Activated CD4-positive, alpha-beta T cell treated with anti-CD3 and anti-CD28 coated beads, Interleukin-2, amount 50 U/mL, for 48 hours (primary cell): ENCODE measurements around the gene PPP1R14B.

Experiments
- DNase-seq, 2 experiments: peaks; one replicate each; pipeline ENCODE4 v3.0.0-alpha.2; 2020

Gene PPP1R14B

DNA sequence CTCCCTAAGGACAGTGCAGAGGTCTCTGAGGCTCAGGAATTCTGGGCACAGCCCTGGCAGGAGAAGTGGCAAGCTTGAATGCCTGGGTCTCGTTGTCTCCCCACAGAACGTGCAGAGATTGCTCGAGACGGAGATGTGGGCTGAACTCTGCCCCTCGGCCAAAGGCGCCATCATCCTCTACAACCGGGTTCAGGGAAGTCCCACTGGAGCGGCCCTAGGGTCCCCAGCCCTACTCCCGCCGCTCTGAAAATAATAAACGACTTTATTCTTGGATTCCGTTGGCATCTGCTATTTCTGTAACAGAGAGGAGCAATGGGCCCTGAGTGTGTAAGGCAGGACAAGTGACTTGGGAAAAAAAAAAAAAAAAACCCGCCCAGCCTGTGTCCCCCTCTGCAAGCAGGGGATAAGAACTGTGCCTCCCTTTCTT lies 17.0 kb downstream of the PPP1R14B start:
- no peak for DNase-seq

DNA sequence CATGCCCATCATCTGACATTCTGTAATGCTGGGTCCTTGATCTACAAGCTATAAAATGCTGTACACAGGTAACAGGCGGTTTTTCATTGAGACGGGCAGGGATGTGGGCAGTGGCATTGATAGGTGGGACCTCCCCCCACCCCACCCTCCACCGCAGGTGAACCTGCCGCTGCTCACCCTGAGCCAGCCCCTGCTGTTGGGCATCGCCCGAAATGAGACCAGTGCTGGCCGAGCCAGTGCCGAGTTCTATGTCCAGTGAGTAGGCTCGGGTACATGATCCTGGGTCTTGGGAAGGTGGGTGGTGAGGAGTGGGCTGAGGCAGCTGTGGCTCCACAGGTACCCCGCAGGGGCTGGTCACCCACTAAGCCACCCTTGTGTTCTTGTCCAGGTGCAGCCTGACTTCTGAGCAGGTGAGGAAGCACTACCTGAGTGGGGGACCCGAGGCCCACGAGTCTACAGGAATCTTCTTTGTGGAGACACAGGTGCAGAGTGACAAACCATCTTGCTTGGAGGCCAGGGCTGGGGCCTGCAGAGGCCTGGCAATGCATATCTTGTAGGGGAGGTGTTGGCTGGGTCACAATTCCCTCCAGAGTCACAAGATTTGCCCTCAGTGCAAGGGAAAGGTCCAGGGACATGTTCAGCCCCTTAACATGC lies 17.5 kb downstream of the PPP1R14B start:
- no peak for DNase-seq

DNA sequence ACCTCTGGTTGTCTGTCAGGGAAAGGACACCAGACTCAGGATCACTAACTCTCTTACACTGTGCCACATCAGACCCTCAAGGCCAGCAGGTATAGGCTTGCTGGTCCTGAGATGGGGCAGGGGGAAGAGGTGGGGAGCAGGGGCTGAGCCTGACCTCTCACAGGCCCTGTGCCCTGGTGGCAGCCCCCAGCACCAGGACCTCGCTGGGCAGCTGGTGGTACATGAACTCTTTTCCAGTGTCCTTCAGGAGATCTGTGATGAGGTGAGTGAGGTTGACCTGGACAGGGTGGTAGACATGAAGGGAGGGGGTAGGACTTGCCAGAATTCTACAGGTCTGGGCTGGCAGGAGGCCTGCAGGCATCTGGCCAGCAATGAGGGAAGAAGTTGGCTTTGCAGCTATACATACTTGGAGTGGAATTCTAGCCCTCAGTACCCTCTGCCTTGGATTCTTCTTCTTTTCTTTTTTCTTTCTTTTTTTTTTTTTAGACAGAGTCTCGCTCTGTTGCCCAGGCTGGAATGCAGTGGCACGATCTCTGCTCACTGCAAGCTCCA lies 19.3 kb downstream of the PPP1R14B start:
- no peak for DNase-seq

DNA sequence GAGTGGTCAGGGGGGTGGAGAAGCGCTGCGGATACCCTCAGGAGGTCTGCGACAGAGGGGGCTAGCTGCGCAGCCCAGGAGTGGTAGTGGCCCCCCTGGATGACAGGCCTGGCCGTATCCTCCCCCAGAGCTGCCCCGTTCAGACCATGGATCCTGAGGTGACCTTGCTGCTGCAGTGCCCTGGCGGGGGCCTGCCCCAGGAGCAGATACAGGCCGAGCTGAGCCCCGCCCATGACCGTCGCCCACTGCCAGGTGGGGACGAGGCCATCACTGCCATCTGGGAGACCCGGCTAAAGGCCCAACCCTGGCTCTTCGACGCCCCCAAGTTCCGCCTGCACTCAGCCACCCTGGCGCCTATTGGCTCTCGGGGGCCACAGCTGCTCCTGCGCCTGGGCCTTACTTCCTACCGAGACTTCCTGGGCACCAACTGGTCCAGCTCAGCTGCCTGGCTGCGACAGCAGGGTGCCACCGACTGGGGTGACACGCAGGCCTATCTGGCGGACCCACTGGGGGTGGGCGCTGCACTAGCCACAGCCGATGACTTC lies 20.2 kb downstream of the PPP1R14B start:
- peak; percentile 69 to 78 for DNase-seq

DNA sequence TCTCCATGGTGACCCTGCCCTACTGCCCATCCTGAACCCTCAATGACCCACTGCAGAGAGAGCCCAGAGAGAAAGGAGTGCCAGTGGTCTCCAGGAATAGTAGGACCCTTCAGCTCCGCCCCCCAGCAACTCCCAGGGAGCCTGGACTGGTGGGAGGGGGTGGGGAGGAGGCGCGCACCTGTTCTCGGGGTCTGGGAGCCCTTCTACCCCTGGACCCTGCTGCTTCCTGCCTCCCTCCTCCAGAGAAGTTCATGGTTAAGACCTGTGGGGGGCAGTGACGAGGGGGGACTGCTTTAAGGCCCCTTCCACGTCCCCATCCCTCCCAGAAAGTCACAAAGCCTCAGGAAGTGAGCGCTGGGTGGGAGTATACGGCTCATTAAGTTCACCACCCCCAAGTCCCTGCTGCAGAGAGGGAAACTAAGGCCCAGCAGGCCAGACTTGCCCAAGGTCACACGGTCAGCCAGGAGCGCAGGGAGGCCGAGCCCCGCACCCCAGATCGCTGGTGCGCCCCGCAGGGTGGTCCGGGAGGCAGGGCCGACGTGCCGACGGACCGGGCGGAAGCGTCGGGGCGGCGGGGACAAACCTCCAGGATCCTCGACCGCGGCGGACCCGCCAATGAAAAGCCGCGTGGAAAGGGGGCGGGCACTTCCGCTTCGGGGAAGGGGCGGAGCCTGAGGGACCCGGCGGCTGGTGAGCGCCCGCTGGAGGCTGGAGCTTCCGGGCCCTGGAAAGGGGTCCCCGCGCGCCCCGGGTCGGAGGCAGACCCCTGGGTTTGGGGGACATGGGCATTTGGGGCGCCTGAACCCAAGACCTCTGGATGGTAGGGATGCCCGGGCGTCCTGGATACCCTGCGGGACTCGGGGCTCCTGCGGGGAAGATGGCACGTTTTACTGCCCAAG lies 20.9 kb downstream of the PPP1R14B start, which contains the start of the genes NUDT22 and TRPT1:
NUDT22 (plus strand) TSS at position 667 of the 899 bp plus-strand sequence. CDS start 379 bp downstream, outside the sequence.
TRPT1 (minus strand) TSS at position 579 of the 899 bp plus-strand sequence; CDS start at position 253, 326 bp downstream.
- peak; percentile 96 for DNase-seq

DNA sequence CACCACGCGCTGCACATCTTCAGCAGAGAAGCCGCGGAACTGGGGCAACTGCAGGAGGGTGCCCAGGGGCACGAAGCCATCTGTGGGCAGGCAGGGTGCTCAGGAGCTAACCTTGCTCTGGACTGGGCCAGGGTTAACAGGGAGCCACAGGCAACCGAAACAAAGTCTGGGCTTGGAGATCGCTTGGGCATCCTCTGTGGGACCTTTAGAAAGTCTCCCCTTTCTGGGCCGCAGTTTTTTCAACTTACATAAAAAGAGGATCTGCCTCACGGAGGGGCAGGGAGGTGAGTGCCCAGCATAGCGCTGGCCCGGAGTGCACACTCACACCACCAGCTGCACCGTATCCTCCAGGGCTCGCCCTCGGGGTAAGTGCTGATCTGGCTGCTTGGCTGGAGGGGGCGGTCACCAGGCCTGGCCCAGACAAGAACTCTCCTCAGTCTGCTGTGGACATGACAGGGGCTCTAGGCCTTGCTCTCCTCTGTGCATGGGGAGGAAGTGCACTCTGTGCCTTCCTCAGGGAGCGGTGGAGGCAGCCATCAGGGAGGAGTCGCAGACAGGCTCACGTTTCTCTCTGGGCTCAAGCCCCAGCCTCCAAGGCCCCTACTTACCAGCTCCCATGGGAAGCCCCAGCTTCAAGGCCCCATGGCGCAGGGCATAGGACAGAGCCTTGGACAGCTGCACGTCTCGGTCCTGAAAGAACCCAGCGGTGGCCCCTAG lies 21.7 kb downstream of the PPP1R14B start:
- no peak for DNase-seq

DNA sequence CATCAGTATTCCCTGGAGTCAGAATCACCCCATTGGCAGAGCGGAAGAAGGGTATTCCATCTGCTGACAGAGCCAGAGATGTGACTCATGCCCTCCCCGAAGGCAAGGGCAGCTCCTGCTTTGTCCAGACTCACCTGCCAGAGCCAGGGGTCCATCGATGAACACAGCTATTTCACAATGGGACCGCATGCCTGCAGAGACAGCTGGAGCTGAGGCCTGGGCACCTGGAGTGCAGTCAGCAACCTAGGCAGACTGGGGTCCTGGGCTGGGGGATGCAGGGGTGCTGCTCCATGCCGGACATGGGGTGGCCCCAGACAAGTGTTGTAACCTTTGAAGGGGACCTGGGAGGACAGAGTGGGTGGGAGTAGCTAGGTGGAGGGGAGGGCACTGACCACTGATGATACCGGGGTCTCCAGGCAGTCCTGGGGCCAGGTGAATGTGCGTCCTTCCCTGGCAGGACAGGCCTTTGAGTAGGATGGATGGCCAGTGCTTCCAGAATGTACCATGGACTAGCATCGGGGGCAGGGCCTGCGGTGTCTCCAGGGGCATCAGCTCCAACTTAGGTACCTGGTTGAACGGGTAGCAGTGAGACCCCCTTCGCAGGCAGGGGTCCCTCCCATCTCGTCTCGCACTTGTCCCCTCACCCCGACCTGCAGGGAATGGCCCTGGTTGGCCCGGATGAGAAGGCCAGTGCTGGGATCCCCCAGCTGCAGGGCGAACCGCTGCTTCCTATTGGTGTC lies 22.4 kb downstream of the PPP1R14B start:
- DNase-seq, result no peak

DNA sequence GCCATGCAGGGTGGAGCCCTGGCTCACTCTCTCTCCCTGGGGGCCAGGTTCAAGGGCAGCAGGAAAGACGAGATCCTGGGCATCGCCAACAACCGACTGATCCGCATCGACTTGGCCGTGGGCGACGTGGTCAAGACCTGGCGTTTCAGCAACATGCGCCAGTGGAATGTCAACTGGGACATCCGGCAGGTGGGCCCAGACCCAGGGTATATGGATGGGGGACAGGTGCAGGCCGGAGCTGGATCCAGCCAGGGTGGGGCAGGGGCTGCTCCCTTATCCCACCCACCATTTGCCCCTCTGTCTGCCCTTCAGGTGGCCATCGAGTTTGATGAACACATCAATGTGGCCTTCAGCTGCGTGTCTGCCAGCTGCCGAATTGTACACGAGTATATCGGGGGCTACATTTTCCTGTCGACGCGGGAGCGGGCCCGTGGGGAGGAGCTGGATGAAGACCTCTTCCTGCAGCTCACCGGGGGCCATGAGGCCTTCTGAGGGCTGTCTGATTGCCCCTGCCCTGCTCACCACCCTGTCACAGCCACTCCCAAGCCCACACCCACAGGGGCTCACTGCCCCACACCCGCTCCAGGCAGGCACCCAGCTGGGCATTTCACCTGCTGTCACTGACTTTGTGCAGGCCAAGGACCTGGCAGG lies 23.6 kb downstream of the PPP1R14B start:
- DNase-seq, result no peak

DNA sequence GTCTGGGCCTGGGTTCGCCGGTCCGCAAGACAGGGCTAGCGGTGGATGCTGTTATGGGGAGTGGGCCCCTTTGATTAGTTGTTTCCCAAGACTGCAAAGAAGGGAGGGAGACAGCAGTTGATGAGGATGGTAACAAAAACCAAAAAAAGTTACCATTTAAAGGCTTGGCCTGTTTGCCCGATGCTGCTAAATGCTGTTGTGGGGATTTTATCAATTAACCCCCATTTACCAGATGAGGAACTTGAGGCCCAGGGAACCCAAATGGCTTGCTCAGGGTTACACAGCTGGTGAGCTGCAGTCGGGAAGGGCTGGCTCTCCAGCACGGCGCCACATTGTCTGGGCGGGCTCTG lies 24.1 kb downstream of the PPP1R14B start:
- DNase-seq, result no peak

DNA sequence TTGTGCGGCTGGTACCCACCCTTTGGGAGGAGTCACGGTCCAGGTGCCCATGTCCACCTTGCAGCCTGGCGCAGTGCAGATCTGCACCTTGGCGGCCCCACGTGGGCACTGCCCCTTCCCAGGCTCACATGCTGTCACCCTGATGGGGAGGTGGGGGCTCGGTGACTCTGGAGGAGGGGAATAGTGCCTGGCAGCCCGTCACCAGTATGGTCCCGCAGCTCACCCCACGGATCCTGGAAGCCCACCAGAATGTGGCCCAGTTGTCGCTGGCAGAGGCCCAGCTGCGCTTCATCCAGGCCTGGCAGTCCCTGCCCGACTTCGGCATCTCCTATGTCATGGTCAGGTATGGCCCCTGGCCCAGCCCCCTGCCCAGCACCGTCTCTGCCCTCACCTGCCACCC lies 25.9 kb downstream of the PPP1R14B start:
- DNase-seq, result no peak

DNA sequence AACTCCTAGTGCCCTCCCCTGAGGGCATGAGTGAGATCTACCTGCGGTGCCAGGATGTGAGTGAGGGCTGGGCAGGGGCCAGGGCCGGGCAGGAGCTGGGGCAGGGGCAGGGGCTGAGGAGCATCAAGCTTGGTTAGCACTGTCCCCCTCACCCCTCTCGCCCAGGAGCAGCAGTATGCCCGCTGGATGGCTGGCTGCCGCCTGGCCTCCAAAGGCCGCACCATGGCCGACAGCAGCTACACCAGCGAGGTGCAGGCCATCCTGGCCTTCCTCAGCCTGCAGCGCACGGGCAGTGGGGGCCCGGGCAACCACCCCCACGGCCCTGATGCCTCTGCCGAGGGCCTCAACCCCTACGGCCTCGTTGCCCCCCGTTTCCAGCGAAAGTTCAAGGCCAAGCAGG lies 26.5 kb downstream of the PPP1R14B start:
- DNase-seq, result no peak

DNA sequence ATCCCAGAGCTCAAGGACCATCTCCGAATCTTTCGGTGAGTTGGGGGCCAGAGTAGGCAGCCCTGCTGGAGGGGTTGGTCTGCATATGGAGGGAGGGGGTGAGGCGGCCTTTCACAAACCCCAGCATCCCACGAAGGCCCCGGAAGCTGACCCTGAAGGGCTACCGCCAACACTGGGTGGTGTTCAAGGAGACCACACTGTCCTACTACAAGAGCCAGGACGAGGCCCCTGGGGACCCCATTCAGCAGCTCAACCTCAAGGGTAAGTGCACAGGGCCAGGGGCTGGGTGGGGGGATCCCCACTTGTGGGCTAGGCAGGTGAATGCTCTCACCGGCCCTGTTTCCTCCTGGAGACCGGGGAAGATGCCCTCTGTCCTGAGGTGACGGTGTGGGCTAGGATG lies 27.0 kb downstream of the PPP1R14B start:
- no peak for DNase-seq

DNA sequence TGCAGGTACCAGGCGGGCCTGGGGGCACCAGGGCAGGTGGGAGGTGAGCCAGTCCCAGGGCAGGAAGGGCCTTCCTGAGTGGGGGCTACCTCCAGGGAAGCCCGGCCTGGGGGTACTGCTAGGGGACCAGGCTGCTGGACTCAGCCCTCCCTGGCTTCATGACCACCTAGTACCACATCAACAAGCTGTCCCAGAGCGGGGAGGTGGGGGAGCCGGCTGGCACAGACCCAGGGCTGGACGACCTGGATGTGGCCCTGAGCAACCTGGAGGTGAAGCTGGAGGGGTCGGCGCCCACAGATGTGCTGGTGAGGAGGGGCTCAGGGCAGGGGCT lies 27.4 kb downstream of the PPP1R14B start:
- no peak for DNase-seq

DNA sequence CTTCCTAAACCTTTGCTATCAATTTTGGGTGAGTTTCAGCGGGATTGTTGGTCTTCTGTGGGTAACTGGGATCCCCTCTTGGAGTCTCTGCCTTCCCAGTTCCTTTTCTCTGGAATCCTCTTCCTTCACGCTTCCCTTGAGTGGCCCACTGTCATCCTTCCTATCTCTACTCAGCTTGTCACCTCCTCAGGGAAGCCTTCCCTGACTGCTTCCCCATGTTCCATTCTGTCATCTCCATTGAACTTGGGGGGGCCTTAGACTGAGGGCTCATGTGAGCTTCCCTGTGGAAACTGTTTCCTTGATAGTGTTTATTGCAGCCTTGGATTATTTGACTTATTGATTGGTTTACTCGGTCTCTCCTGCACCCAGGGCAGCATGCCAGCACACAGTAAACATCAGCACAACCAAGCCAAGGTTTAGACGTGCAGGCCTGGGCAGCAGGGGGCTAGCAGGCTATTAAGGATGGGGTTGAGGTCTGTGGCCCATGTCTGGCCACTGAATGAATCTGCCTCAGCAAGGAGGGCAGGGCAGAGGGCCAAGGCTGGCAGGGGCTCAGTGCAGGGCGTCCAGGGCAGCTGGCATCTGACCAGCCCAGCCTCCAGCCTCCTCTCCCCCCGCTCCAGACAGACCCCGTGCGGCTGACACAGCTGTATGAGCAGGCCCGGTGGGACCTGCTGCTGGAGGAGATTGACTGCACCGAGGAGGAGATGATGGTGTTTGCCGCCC lies 28.0 kb downstream of the PPP1R14B start:
- DNase-seq, result no peak

DNA sequence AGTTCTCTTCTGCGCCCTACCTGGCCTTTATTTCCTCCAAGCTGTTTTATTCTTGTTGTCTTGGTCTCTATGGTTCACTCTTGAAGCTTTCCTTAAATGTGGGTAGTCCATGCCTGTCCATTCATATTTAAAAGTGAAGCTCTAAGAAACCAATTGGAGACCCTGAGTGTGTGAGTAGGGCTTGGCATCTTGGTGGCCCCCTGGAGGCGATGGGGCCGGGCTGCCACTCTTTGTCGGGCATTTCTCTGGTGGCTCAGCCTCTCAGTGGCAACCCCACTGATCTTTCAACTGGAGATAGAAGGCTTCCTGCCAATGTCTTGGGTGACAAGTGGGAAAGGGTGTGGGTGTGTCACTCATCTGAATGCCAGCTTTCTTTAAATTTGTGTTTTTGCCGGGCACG lies 29.9 kb downstream of the PPP1R14B start:
- DNase-seq, result no peak

DNA sequence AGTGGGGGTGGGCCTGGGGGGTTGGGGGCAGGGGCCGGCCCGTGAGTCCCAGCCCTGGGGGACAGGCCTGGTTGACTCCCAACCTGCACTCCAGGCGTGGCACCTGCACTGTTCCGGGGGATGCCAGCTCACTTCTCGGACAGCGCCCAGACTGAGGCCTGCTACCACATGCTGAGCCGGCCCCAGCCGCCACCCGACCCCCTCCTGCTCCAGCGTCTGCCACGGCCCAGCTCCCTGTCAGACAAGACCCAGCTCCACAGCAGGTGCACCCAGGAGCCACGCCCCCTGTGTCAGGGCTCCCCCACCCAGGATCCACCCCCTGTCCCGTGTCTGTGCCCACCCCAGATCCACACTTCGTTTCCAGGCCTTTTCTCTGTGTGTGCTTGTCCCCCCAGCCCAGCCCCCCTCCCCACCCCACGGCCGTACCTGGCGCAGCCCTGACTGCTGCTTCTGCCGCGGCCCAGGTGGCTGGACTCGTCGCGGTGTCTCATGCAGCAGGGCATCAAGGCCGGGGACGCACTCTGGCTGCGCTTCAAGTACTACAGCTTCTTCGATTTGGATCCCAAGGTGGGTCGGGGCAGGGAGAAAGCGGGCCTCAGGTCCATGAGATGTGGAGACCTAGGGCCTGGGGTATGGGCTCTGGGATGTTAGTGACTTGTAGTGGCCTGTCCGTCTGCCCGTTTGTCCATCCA lies 35.4 kb downstream of the PPP1R14B start:
- no peak for DNase-seq

DNA sequence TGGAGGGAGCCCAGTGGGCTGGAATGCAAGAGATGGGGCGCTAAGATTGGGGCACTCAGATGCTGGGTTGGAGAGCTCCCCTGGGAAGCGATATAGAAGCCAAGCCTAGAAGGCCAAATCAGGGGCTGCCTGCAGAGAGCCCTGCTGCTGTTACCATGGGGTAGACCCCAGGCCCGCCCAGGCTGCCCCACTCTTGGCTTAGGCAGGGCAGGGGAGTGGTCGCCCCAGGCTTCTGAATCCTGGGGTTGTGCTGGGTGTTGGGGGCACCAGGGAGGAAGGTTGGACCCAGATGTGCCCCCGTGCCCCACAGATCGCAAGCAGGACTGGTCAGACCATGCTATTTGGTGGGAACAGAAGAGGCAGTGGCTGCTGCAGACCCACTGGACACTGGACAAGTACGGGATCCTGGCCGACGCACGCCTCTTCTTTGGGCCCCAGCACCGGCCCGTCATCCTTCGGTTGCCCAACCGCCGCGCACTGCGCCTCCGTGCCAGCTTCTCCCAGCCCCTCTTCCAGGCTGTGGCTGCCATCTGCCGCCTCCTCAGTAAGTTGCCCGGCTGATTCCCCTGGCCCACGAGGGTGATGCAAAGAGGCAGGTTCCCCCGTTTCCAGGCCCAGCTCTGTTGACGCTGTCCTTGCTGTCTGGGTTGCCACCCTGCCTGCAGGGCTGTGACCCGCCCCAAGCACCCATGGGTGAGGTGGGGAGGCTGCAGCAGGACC lies 36.3 kb downstream of the PPP1R14B start:
- no peak for DNase-seq

DNA sequence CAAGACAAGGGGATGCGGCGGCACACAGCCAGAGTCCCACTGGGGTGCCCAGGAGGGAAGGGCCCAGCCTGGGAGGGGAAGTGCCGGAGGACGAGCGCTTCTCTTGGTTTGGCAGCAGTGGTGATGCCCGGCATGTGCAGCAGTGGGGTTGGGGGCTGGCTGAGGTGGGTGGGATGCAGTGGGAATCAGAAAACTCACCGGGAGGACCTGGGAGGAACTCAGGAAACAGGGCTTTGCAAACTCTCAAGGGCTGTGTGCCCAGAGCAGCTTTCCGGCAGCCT lies 37.2 kb downstream of the PPP1R14B start:
- no peak for DNase-seq

DNA sequence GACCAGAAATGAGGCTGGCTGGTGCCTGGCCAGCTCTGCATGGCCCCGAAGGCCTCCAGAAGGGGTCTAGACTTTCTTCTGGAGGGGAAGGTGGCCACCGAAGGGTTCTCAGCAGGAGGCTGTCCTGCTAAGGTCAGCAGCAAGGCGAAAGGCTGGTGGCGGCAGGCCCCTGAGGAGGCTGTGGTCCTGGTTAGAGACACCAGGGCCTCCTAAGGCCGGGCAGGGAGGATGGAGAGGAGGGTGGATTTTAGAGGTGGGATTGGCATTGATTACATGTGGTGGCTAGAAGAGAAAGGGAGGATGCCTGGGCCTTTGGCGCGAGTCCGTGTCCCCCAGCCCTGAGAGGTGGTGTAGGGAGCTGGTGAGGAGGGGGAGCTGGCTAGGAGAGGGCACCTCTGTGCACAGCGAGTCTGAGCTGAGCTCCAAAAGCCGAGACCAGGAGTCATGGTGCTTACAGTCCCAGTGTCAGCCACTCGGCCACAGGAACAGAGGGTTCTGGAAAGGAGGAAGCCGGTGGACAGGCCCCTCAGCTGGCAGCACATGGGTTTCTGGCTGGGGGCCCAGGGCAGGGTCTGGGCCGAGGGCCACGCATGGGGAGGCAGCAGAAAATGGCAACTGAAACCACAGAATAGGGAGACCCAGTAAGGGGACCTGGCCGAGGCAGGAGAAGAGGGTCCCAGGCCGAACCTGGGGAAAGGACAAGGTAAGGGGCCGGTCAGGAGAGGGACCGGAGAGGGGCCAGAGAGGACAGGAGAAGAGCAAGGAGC lies 37.8 kb downstream of the PPP1R14B start:
- DNase-seq, result no peak
